HG02678 (cell line): ENCODE measurements around the gene TOP2B.

ENCODE experiments used
- ATAC-seq: cut with Tn5 transposase; IDR thresholded peaks from one replicate; pipeline ENCODE4 v1.9.1; 2021; ENCODE audit warnings: mild to moderate bottlenecking, moderate library complexity; ENCODE audit not compliant: unreplicated experiment

Gene TOP2B

DNA sequence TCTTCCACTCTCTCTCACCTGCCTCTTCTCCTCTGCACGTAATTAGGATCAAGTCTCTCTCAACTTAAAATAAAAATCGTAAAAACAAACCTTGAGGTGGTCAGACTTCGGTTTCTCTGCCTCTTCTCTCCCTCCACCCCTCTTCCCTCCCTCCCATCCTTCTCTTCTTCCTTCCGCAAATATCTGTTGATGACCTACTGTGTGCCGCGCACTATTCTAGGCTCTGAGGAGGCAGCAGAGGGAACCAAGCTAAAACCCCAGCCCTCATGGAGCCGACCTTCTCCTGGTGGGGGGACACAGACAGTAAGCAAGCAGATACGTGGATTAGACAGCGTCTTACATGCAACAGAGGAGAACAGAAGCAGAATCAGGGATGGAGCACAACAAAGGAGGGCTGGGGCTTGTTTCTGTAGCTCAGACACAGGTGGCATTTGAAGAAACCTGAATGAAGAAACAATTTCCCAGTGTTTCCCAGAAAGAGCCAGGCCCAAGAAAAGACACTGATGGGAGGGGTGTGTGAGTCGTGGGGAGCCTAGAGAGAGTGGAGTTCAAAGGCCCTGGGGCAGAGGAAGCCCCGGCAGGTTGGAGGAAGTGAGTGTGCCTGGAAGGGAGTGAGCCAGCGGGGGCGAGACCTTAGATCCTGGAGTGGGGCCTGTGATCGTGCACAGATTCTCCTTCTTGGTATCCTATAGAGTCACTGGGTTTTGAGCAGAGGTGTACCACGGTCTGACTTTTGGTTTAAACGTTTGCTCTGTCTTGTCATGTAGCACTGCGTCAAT lies 80.5 kb downstream of the TOP2B start:
- no peak for ATAC-seq

DNA sequence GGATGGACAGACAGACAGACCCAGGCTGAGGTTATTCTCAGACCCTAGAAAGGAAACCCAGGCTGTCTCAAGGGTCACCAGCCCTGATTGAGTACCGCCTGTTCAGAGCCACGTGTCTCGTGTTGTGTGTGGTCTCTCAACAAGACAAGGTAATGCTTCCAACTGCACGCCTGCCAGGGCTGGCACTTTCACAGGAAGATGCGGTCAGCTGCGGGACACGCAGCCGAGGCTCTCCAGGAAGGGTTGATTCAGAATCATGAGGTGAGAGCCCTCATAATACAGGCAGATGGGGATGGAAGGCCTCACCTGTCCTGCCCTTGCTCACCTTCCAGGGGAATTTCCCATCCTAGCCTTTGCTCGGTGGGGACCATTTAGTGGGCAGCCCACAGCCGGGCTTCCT lies 81.4 kb downstream of the TOP2B start:
- ATAC-seq, result no peak

GRCh38 chr3:25582242-25582641 lies 82.5 kb downstream of the TOP2B start:
- ATAC-seq, result no peak

GRCh38 chr3:25581823-25582222 lies 82.9 kb downstream of the TOP2B start:
- ATAC-seq, result no peak

- no peak for ATAC-seq
These were observed 83.4 kb downstream of the TOP2B start for GRCh38 chr3:25581335-25581734.

DNA sequence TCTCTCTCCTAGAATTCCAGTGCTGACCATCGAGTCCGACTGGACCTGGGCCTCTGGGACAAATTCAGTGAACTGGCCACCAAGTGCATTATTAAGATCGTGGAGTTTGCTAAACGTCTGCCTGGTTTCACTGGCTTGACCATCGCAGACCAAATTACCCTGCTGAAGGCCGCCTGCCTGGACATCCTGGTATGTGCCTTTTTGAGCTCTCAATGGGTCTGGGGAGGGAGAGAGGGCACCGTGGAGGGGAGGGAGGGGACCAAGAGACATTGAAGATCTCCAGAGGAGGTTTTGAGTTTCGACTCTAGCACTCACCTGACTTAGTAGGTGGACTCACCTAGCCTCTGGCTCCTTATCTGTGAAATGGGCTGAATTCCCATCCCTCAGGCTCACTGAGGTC lies 84.2 kb downstream of the TOP2B start:
- ATAC-seq, result no peak

- no peak for ATAC-seq
These were observed 86.6 kb downstream of the TOP2B start for GRCh38 chr3:25578059-25578458.

DNA sequence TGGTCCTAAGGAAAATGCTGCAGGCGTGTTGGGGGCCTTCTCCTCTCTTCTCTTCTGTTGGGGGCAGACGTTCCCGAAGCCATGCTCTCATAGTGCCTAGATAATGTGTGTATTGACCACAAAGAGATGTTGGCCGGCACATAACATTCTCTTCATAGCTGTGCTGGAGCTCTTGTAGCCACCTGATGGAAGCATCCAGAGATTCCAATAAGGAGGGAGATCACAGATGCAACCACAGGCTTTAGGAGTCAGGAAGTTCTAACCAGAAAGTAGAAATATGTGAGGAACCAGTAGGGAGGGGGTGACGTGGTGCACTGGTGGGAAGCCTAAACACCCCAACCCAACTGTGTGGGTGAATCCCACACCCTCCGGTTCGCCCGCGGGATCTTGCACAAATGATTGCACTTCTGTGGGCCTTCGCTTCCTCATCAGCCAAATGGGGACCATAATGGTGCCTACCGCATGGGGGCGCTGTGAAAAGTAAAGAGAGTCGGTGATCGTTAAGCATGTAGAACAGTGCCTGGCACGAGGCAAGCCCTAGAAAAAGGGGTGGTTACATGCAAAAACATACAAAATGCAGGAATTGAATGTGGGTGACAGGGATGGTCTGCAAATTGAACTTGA lies 87.8 kb downstream of the TOP2B start:
- ATAC-seq, result no peak

DNA sequence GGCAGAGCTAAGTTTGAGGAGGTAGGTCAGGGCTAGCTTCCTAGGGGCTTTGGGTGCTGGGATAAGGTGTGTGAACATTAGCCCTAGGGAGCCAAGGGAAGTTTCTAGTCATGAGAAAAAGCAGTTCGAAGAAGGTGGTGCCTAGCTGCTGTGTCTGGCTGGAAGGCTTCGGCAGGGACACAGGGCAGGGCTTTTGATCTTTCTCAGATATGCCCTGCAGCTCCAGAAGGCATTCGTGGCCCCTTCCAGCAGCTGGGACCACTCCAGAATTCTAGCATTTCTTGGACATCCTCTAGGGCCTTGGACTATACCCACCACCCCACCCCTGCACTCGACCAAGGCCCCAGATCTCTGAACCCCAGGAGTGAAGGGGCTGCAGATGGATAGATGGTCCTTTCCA lies 88.6 kb downstream of the TOP2B start:
- no peak for ATAC-seq

- no peak for ATAC-seq
These were observed 89.7 kb downstream of the TOP2B start for GRCh38 chr3:25575001-25575400.

- no peak for ATAC-seq
These were observed 90.4 kb downstream of the TOP2B start for GRCh38 chr3:25574172-25574765.

- ATAC-seq, result no peak
These were observed 91.1 kb downstream of the TOP2B start for GRCh38 chr3:25573386-25574171.

GRCh38 chr3:25572919-25573385 lies 91.8 kb downstream of the TOP2B start:
- ATAC-seq, result no peak

GRCh38 chr3:25572336-25572735 lies 92.4 kb downstream of the TOP2B start:
- ATAC-seq, result no peak

- no peak for ATAC-seq
These were observed 93.4 kb downstream of the TOP2B start for GRCh38 chr3:25571285-25571684.

DNA sequence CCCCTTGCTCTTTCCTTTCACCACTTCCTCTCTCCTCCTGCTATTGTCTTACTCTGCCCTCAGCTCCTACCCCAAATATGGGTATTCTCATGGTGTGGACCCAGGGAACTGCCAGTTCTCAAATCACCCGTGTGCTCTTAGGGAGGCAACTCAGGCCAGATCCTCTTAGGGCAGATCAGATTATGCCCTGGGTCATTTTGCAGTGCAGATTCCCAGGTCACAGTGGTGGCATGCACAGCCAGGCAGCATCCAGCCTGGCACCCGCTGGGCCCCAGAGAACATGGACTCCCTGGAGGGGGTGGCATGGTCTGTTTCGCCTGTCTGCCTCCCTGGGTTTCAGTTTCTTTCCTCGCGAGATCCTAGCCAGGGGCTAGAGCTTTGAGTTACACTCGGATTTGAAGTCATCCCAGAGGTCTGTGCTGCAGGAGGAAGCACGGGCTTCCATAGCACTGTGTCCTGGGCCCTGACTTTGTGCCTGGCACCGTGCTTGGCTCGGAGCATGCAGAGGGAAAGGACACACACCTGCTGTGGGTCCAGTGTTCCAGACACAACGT lies 96.1 kb downstream of the TOP2B start:
- ATAC-seq, result no peak

GRCh38 chr3:25567806-25568524 lies 96.7 kb downstream of the TOP2B start:
- ATAC-seq, result no peak

GRCh38 chr3:25567388-25567787 lies 97.3 kb downstream of the TOP2B start:
- ATAC-seq, result no peak

- no peak for ATAC-seq
These were observed 98.3 kb downstream of the TOP2B start for GRCh38 chr3:25566358-25566920.

- no peak for ATAC-seq
These were observed 98.9 kb downstream of the TOP2B start for GRCh38 chr3:25565807-25566206.
